HuH-7.5 (cell line): ENCODE data around the gene LILRB1.
"Not testable (repeated sequence)": the region's sequence is repeated elsewhere in the genome, so short reads cannot be mapped to it uniquely, and the experiment has no call there.

Source experiments
- DNase-seq: peaks from one replicate; pipeline ENCODE4 v3.0.0; 2011; ENCODE audit warnings: low spot score

LILRB1 gene

GRCh38 chr19:54624934-54625730 lies 5.2 kb upstream of the LILRB1 start:
- not testable (repeated sequence) for DNase-seq

- no peak for DNase-seq
Observed at GRCh38 chr19:54626757-54627156, 3.5 kb upstream of the LILRB1 start.

- not testable (repeated sequence) for DNase-seq
Observed at GRCh38 chr19:54627912-54628311, 2.4 kb upstream of the LILRB1 start.

GRCh38 chr19:54630782-54631181 lies 498 bp downstream of the LILRB1 start:
- DNase-seq = no peak

GRCh38 chr19:54631489-54632337 lies 1.4 kb downstream of the LILRB1 start:
- not testable (repeated sequence) for DNase-seq

- not testable (repeated sequence) for DNase-seq
Observed at GRCh38 chr19:54632517-54632916, 2.2 kb downstream of the LILRB1 start.

- DNase-seq = no peak
Observed at GRCh38 chr19:54633401-54633800, 3.1 kb downstream of the LILRB1 start.

GRCh38 chr19:54636081-54636480 lies 5.8 kb downstream of the LILRB1 start:
- DNase-seq = not testable (repeated sequence)

- DNase-seq = no peak
Observed at GRCh38 chr19:54638683-54639082, 8.4 kb downstream of the LILRB1 start.

GRCh38 chr19:54642953-54643352 lies 12.7 kb downstream of the LILRB1 start:
- DNase-seq = not testable (repeated sequence)

GRCh38 chr19:54643583-54643982 lies 13.3 kb downstream of the LILRB1 start:
- DNase-seq = not testable (repeated sequence)

- no peak for DNase-seq
Observed at GRCh38 chr19:54644056-54644455, 13.8 kb downstream of the LILRB1 start.

- DNase-seq = no peak
Observed at GRCh38 chr19:54646331-54646841, 16.1 kb downstream of the LILRB1 start.

- DNase-seq = no peak
Observed at GRCh38 chr19:54648129-54648528, 17.8 kb downstream of the LILRB1 start.

GRCh38 chr19:54650108-54650655 lies 19.9 kb downstream of the LILRB1 start:
- DNase-seq = no peak

GRCh38 chr19:54653181-54653809 lies 23.0 kb downstream of the LILRB1 start:
- DNase-seq = peak; percentile 36

- no peak for DNase-seq
Observed at GRCh38 chr19:54654447-54655321, 24.4 kb downstream of the LILRB1 start.

- no peak for DNase-seq
Observed at GRCh38 chr19:54659300-54659699, 29.0 kb downstream of the LILRB1 start.

- DNase-seq = no peak
Observed at GRCh38 chr19:54660306-54660705, 30.0 kb downstream of the LILRB1 start.

GRCh38 chr19:54660964-54661363 lies 30.7 kb downstream of the LILRB1 start:
- DNase-seq = no peak
